HCT116 (cell line): ENCODE results near the gene AKAP5.

Experiments
- CEBPB ChIP-seq: IDR thresholded peaks from 2 replicates; pipeline ENCODE4 v1.6.1; 2012; ENCODE audit warnings: low read depth
- CTCF ChIP-seq, 3 experiments: fragments of 200-600 bp in 1 of 3; sonication (generic) in 1 of 3; IDR thresholded peaks in 2 of 3; conservative IDR thresholded peaks in 1 of 3; 2 replicates each; pipeline ENCODE4 v1.5.1; 2012 to 2017; ENCODE audit warnings: low read depth in 2 of 3, low read length in 2 of 3, antibody characterized with exemption in 1 of 3, borderline replicate concordance in 1 of 3, control low read depth in 1 of 3, mild to moderate bottlenecking in 1 of 3, mixed read lengths in 1 of 3, mixed run types in 1 of 3, moderate library complexity in 1 of 3; ENCODE audit not compliant: insufficient read depth in 1 of 3
- EZH2 ChIP-seq: fragments of 200-600 bp; sonication (generic); IDR thresholded peaks from 2 replicates; pipeline ENCODE4 v1.6.1; 2017; ENCODE audit warnings: antibody characterized with exemption, mixed run types
- EZH2phosphoT487 ChIP-seq: fragments of 200-600 bp; IDR thresholded peaks from 2 replicates; pipeline ENCODE4 v1.6.1; 2018; ENCODE audit warnings: antibody characterized with exemption, borderline replicate concordance
- MAX ChIP-seq: IDR thresholded peaks from 2 replicates; pipeline ENCODE4 v1.6.1; 2012
- POLR2A ChIP-seq: IDR thresholded peaks from 2 replicates; pipeline ENCODE4 v1.7.0; 2011; ENCODE audit warnings: borderline replicate concordance; ENCODE audit not compliant: insufficient read depth, insufficient read length; ENCODE audit errors: extremely low read depth
- POLR2AphosphoS5 ChIP-seq: IDR thresholded peaks from 2 replicates; pipeline ENCODE4 v1.6.1; 2011; ENCODE audit warnings: mild to moderate bottlenecking, low read depth, low read length, moderate library complexity
- RAD21 ChIP-seq: IDR thresholded peaks from 2 replicates; pipeline ENCODE4 v1.6.1; 2012; ENCODE audit warnings: low read depth, mild to moderate bottlenecking
- REST ChIP-seq: IDR thresholded peaks from 2 replicates; pipeline ENCODE4 v1.6.1; 2012; ENCODE audit warnings: low read depth
- SIN3A ChIP-seq: IDR thresholded peaks from 2 replicates; pipeline ENCODE4 v1.6.1; 2012; ENCODE audit warnings: low read depth
- YY1 ChIP-seq: IDR thresholded peaks from 2 replicates; pipeline ENCODE4 v1.6.1; 2011; ENCODE audit warnings: low read length, low read depth, moderate library complexity, mild to moderate bottlenecking; ENCODE audit not compliant: insufficient replicate concordance; ENCODE audit errors: extremely low read depth
- ZBTB33 ChIP-seq: IDR thresholded peaks from 2 replicates; pipeline ENCODE4 v1.6.1; 2011; ENCODE audit warnings: mild to moderate bottlenecking, low read length, moderate library complexity; ENCODE audit not compliant: insufficient replicate concordance; ENCODE audit errors: extremely low read depth

GRCh38 chr14:64513271-64513670 is 48.0 kb downstream of the AKAP5 start:
- TF ChIP-seq CEBPB: no peak
- no peak for TF ChIP-seq YY1
- TF ChIP-seq REST: no peak
- TF ChIP-seq CTCF (IDR thresholded peaks at IDR 0.05 in 2 of 3, conservative IDR thresholded peaks at IDR 0.05 in 1 of 3; ENCODE audit: borderline replicate concordance in 1 of 3, insufficient read depth in 1 of 3, low read depth in 2 of 3, low read length in 2 of 3): no peak
- TF ChIP-seq POLR2A: no peak
- TF ChIP-seq SIN3A: no peak
- no peak for TF ChIP-seq POLR2AphosphoS5
- no peak for TF ChIP-seq EZH2phosphoT487
- no peak for TF ChIP-seq MAX
- TF ChIP-seq RAD21: no peak
- TF ChIP-seq EZH2: no peak
- TF ChIP-seq ZBTB33: no peak
